Measurements from ENCODE around the gene HNRNPA0.

HNRNPA0 gene

DNA sequence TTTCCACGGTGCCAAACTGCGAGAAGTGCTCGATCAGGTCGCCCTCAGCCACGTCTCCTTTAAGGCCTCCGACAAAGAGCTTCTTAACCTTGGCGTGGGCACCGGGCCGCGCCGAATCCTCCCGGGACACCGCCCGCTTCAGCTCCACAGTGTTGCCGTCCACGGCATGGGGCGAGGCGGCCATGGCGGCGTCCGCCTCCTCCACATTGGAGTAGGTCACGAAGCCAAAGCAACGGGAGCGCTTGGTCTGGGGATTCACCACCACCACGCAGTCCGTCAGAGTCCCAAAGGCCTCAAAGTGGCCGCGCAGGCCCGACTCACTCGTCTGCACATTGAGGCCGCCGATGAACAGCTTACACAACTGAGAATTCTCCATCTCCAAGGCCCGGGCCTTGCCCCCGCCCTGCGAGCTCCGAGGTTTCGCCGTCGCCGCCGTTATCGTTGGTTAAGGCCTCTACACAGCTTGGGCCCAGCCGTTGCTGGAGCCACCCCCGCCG is 424 bp downstream of the HNRNPA0 start:
- no peak for DNase-seq

DNA sequence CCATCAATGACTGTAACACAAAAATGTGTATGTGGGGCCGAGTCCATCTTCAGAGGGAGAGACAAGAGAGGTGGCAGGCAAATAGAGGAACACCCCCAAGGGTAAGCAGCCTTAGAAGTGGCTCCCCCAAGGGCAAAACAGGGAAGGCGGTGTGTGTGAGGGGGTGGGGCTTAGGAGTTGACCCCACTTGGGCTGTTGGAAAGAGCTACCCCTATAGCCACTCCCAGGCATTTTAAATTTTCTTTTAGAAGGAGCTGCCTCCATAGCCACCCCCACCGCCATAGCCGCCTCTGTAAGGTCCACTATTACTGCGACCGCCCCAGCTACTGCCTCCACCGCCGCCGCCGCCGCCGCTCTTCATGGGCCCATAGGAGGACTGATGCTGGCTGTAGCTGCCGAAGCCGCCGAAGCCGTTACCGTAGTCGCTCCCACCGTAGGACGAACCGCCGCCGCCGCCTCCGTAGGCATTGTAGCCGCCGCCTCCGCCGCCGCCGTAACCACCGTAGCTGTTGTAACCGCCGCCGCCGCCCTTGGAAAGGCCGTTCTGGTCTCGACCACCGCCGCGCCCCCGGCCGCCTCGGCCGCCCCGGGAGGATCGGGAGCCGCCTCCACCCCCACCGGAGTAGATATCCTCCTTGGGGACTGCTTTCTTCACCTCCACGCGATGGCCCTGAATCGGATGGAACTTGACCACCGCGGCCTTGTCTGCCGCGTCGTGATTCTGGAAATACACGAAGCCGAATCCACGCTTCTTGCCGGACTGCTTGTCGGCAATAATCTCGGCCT is 1.1 kb downstream of the HNRNPA0 start:
- DNase-seq, result peak; percentile 52

DNA sequence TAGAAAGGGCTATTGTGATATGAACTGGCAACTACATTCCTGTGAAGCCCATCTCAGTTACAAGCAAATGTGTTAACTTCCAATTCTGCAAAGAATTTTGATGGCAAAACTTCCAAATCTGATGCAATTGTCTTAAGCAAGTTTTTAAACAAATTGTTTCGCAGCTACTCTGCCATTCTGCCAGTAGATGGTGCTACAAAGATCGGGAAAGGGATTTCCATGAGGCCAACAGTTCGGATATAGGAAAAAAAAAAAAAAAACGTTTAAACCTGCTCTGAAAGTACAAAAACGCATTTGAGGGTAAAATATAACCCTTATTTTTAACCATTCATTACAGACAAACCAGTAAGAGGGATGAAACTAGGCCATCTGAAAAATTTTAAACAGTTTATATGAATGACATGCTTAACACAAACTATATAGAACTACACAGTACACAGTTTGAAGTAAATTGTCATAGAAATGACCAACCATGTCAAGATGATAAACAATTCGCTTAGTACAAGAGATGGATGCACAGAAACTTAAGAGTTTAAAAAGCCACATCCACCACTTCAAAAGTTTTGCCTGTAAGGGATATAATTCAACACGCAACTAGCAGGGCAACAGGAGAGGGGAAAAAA is 2.2 kb downstream of the HNRNPA0 start:
- DNase-seq, result no peak

DNA sequence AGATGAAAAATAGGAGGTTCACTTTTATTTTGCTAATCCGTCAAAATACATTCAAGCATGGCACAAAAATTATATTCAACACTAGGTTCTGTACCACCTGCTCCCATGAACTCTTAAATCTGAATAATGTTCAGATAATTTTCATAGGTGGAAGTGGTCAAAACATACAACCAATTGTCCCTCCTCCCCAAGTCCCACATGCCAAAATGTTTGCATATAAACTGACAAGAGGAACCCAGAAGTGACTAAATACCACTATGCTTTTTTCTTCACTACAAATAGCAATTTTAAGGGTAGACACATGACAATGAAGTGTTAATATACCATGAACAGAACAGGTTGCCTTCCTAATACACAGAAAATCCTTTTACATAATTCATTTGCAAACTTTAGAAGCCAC is 3.7 kb downstream of the HNRNPA0 start:
- no peak for DNase-seq

DNA sequence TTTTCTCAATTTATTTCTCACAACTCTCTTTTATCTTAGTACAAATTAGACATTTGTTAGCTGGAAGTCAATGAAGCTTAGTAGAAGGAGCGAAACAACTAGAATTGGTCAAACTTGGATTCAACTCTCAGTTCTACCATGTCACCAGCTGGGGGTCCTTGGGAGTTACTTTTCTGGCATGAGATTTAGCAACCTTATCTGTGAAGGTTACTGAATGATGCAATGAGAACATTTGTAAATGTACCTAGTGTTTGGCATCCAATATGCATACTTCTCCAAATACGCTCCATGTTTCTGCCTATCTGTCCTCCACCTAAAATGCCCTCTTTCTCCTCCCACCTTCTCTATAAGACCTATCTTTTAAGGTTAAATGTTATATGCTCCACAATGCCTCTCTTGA is 6.3 kb downstream of the HNRNPA0 start:
- no peak for DNase-seq

DNA sequence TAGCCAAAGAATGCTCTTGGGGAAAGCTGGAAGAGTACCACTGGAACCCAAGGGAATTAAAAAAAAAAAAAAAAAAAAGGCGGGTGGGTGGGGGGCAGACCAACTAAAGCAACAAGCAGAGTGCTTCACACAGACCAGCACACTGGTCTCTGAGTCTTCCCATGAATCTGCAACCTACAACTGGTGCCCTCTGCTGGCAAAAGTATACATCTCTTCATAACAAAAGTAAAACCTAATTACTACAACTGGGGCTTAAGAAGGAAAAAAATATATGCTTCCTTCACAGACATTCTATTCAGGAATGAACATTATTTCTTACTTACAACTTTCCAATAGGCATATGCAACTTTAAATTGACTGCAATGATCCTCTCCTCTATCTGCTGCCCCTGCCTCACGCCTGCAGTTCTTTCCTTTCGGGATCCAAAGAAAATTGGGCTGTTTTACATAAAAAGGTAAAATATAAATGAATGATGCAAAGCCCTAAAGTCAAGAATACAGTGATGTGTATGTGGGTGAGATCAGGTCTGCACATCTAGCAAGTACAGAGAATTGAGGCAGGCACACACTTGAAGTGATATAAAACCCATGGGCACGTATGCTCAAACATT is 11.0 kb downstream of the HNRNPA0 start:
- peak; percentile 56 for DNase-seq

DNA sequence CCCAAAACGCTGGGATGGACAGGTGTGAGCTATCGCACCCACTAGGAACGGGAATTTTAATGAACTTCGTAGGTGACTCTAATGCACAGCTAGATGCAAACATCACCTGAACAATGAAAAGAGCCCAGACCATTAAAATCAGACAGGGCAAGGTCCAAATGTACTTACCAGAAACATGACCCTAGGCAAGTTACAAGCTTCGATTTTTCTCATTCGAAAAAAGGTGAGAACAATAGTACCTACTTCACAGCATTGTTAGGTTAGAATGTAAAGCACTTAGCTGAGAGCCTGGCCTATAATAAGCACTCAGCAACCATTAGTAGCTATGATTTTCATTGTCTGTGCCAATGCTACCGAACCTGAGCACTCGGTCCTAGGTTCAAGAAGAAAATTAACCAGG is 12.4 kb downstream of the HNRNPA0 start:
- no peak for DNase-seq

DNA sequence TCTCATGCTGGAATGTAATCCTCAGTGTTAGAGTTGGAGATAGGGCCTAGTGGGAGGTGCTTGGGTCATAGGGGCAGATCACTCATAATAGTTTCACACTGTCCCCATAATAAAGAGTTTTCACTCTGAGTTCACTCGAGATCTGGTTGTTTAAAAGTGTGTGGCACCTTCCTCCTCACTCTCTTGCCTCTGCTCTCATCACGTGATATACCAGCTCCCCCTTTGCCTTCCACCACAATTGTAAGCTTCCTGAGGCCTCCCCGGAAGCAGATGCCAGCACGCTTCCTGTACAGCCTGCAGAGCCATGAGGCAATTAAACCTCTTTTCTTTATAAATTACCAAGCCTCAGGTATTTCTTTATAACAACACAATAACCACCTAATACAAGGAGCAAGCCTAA is 14.4 kb downstream of the HNRNPA0 start:
- DNase-seq, result no peak

DNA sequence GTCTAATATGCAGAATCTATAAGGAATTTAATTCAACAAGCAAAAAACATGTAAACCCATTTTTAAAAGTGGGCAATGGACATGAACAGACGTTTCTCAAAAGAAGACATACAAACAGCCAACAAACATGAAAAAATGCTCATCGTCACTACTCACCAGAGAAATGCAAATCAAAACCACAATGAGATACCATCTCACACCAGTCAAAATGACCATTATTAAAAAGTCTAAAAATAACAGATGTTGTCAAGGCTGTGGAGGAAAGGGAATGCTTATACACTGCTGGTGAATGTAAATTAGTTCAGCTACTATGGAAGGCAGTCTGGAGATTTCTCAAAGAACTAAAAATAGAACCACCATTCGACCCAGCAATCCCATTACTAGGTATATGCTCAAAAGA is 15.2 kb downstream of the HNRNPA0 start:
- no peak for DNase-seq

DNA sequence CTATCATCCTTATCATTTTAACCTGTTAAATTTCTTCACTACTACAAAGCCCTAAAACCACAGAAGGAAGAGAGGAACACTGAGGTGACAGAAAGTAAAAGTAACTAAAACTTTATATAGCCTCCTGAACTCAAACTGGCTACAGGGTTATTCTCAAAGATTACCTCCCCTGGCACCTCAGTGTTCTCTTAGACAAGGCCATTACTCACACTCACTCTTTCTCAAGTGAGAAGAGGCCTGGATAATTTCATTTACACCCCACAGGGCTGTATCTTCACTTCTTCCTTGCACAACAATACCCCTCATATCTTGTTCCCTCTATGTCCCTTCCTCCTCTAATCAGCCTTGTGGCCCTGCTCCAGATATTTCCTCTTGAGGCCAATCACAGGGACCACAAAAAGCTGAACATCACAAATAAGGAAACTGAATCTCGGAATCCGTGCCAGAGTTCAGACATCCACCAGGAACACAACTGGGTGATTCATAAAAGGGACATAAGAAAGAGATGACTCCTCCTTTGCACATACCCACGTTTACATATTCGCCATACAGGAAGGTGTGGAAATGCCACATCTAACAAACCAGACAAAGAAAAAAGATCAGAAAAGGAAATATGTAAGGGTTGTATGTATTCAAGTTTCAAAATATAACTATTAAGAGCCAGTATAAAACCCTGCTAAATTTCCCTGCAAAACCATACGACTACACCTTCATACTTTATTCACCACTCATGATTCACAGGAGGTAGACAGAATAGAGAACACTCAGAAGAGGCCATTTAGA is 16.6 kb downstream of the HNRNPA0 start:
- no peak for DNase-seq

DNA sequence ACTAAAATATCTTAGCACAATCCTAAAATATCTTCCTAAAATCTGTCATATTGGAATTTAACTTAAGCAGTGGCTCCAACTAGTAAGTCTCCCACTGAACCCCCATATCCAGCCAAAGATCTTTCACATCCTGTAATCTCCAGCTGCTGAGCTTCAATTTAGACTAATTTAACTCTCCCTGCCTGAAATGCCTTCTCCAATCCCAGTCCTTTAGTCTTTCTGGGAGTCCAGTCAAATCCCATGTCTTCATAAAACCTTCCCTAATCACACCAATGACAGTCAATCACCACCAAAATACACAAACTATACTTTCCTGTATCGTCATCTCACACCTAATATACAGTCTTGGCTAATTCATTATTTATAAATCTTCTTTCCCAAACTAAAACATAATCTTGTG is 17.7 kb downstream of the HNRNPA0 start:
- no peak for DNase-seq

DNA sequence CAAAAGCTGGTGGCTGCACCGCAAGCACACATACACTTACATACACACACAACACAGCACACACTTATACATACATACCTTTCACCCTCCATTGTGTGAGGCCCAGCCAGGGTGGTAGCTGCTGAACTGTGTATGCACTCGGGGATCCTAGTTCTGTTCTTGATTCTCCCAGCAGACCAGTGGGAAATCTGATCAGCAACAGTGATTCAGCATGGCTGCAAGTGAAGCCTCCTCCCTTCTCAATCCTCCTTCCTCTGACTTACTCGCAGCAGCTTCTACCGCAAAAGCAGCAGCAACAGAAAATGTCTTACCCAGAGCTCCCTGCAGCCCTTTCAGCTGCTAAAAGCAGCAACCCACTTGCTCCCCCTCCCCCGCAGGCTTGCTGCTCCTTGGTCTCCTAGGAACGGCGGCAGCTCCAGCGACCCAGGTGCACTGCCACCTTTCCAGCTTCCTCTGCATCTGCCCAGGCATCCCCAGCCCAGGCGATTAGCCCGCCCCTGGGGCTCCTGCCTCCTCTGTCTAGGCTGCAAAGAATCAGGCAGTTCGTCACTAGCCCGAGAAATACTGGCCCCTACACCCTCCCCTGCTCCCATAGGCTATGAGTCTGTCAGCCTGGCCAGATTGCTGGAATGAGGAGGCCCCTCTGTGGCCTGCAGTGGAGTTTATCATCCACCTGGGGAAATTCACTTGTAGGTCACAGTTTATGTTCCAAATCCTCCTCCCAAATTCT is 18.4 kb downstream of the HNRNPA0 start, which contains the start of gene KLHL3:
Gene KLHL3 (minus strand): TSS at position 535 of the 730 bp plus-strand sequence. CDS start 443 bp downstream, at position 92.
- DNase-seq, result peak; percentile 33

DNA sequence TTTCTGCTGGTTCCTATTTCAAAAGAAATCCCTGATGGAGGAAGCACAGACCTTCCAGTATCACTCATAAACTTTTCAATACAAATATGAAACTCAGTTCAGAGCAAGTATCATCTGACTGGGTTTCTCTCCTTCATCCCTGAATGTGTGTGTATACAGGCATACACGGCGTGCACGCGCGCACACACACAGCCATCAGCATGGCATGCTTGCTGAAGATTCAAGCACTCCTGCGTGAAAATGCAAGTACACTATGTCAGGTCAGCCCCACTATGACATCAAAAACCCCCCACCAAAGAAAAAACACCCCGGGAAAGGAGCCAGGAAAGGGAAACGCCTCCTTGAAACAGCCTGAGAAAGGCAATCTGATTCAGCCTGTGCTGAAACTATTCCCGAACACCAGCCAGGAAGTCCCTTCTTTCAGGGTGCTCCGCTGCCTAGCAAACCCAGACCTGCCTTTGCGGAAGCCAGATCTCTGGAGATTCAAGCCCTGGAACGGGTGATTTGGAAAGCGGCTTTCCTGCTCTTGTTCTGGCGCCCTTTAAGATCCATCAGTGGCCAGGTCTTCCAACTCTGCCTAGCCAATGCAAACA is 19.1 kb downstream of the HNRNPA0 start:
- DNase-seq, result no peak

DNA sequence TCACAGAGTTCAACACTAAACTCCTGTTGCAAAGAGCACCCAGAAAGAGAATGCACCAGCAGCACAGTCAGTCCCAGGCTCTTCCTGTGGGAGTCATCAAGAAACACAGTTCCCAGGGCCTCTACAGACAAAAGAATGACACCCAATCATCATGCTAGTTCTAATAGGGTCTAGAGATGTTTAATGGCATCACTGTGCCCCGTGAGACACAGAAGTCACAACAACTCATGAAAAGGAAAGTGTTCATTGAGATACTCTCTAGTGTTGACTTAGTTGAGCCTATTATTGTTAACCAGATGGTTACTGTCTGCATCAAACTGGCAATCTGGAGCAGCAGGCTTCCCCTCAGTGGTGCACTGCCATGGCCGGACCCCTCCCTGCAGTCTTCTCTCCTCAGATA is 19.8 kb downstream of the HNRNPA0 start:
- DNase-seq, result no peak

DNA sequence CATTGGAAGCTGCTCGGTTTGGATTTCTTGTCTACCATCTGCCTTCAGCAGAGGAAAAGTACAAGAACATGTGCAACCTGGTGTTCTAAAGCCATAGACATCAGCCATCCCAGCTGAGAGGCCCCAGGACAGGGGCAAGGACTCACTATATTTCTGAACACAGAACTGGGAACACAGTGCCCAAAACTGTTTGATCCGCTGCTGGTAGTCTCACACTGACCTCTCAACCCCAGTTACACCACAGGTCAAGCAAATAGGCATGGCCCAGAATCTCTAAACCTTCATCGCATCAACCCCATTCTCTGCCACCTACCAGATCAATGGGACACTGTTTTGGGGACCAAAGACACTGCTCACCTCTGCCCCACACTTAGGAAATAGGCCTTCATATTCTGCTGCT is 20.2 kb downstream of the HNRNPA0 start:
- DNase-seq, result no peak

DNA sequence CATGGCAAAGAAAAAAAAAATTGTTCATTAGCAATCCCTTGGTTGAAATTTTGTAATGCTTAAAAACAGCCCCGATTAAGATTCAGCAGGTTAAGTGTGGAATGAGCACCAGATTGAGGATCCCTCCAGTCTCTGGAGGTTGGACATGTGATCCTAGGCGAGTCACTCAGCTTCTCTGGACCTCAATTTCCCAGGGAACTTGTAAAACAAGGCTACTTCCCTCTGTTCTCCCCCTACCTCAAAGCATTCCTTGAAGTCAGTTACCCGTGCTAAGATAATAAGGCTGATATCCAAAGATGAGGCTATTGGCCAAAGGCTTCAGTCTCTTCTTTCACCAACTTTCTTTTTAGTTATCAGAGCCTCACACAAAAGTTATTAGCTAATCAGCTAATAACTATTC is 21.2 kb downstream of the HNRNPA0 start:
- DNase-seq, result no peak

DNA sequence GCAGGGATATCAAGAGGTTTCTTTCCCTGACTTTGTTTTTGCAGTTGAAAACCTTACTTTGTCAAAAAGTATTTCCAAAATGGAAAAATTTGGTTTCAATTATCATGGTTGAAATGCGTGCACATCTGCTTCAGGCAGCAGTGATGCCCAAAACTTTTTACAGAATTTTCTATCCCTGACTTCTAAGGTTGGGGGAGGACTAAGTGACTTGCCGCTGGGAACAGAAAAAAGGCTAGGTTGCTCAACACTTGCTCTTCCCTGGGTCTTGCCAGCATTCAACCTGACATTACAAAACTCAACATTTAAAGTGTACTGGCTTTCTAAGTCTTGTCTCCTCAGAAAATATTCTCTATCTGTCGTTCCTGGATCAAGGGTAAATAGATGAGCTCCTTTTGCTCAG is 23.0 kb downstream of the HNRNPA0 start:
- DNase-seq, result no peak

DNA sequence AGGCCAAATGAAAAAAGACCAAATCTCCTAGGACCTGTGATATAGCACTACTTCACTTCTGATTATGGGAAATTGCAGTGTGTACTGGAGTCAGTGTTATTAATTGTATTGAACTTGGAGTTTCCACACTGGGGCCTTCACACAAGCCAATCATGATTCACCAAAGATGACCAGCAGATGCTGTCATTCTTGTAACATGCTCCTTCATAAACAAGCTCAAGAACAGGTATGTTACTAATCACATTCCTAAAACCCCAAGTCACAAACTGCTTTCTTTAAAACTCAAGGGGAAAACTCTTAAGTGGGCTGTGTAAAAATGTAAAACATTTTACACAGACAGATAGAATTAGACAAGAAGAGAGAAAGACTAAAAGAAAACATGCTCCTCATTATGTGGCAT is 23.8 kb downstream of the HNRNPA0 start:
- no peak for DNase-seq

DNA sequence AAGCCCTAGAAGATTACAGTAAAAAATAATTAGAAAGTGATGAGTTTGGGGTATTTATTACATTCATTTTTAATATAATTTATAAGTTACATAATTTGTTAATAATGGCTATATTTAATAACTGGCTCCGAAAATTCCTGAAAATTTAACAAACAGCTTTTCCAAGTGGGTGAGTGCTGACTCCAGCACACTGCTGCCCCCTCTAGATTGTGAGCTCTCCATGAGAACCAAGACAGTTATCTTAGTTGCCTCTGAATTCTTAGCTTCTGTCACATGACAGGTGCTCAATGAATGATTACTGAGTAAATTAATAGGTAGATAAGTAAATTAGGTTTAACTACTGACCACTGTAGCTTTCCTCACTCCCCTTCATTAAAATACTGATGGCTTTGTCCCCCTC is 26.1 kb downstream of the HNRNPA0 start:
- DNase-seq, result no peak

DNA sequence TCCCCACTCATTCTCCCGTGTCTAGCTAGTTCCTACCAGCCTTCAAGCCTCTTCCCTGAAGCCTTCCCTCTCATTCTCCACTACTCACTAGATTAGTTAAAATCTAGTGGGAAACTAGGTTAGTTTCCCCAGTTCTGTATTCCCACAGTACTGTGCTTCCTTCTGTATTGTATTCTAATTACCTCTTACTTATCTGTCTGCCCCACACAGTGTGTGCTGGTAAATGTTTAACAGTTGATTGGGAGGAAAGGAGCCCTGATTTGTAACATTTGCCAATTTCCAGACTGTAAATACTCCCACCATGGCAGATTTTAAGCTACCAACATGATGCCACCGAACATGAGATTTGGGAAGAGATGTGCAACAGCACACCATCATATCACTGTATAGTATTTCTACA is 26.5 kb downstream of the HNRNPA0 start:
- no peak for DNase-seq

DNA sequence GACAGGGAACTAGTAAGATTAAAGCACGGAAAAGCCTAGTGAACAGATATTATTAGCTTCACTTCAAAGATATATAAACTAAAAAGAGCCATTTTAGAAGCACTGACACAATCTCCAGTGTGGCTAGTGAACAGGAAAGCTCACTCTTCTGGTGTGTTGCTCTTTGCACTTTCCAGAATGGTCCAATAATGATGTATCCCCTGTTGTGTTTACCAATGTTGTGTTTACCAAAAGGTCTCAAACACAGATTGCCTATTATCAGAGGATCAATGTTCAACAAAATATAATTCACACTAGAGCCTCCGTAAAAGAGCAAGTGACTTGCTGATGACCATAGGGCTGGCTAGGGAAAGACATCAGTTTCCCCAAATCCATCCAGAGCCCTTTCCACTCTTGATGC is 29.9 kb downstream of the HNRNPA0 start:
- no peak for DNase-seq

DNA sequence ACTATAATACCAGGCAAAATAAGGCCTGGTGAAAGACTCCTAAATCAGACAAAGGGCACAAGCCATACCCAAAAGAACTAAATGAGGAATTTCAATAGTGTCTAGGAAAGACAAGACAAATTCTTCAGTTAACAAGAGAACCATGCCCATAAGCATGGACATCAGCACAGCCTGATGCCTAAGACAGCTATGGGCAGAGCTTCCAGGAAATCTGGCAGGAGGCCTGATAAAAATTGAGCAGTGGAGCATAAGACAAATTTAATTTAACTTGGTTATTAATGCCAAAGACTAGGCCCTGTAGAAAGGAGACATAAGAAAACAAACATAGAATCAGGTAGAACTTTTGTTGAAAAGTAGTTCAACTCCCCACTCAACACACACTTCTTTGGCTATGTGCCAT is 35.6 kb downstream of the HNRNPA0 start:
- no peak for DNase-seq

Data from activated CD8-positive, alpha-beta memory T cell treated with anti-CD3 and anti-CD28 coated beads, Interleukin-2, amount 50 U/mL, for 4 hours (primary cell).